ENCODE measurements around the gene ADAMTSL2. TPM values are rescaled to one million over a fixed set of nuclear protein-coding genes. Genes with fewer than 3 reads are reported as not detected.
A peak's percentile ranks its signal among the peaks of the same experiment; 100 is the strongest.

ADAMTSL2 gene
- total and polyA plus RNA-seq, 12 donors, result 1.00 to 138 (median 56.8) TPM

- Histone ChIP-seq H3K4me1 (replicated peaks in 1 of 2) (peaks cover 0 to 5% of the 10 kb centered on the region in 2 donors), H3K9me3 (replicated peaks in 1 of 3) (no peaks in the 10 kb centered on the region), H3K27ac (no peak overlapping the region), H3K4me3 (no peak overlapping the region), H3K27me3 (peaks cover 8% of the 10 kb centered on the region), H3K36me3 (replicated peaks in 1 of 2) (no peaks in the 10 kb centered on the region)
- no peak for DNase-seq
- intact Hi-C loops (cut with DNase I), result no loop called here
- WGBS, 4 donors, result 74 to 85% (median 77%) methylated on average over 10 of the region's 10 CpGs
- TF ChIP-seq CTCF (IDR thresholded peaks at IDR 0.05), result no peak
- TF ChIP-seq POLR2A (IDR thresholded peaks at IDR 0.05), result no peak
These were observed 84.2 kb downstream of the ADAMTSL2 start for GRCh38 chr9:133618726-133619125.

DNA sequence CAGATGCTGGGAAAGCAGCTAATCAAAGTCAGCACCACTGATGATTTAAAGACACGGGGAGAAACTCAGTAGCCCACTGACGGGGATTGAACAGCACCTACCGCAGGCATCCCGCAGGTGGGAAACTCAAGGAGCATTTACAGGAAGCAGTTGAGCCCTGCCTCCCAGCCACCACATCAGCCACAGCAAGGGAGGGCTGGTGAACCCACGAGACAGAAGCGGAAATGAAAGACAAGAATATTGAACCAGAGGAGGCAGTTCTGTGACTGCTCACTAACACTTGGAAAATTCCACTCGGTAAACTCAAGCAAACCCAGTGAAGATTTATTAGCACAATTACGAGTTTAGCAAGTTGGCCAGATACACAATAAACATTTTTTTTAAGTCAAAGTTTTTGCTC is 85.3 kb downstream of the ADAMTSL2 start:
- intact Hi-C loops (cut with DNase I), result no loop called here
- WGBS, 4 donors, result 12 to 22% (median 18%) methylated on average over 8 of the region's 8 CpGs
- Histone ChIP-seq H3K27ac (peak overlapping the region in 1 of 5 donors; percentile 56), H3K4me1 (replicated peaks in 1 of 2) (peaks cover 0 to 5% of the 10 kb centered on the region in 2 donors), H3K27me3 (peaks cover 3% of the 10 kb centered on the region), H3K4me3 (no peak overlapping the region), H3K36me3 (replicated peaks in 1 of 2) (no peaks in the 10 kb centered on the region), H3K9me3 (replicated peaks in 1 of 3) (no peaks in the 10 kb centered on the region)
- no peak for DNase-seq
- TF ChIP-seq POLR2A (IDR thresholded peaks at IDR 0.05) (no peak), CTCF (IDR thresholded peaks at IDR 0.05) (no peak)

DNA sequence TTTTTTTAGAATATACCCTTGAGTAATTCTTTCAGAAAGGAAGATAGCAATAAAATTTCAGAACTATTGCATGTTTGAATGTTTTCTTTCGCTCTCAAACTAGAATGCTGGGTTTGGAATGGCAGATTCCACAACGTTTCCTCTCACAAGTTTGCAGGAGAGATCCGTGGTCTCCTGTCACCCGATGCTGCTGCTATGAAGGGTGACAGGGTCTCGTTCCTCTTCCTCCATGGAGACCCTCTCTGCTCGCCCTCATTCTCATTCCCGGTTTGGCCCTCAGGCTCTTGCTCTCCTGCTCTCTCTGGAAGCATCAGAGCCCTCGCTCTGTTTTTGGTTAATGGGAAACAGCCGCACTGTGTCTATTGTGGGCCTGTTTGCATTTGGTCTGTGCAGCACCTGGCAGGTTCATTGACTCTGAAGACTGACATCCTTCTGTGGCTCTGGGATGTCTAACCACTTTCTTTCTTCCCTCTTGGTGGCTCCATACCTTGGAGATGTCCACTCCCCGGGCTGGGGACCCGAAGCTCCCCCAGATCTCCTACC is 87.3 kb downstream of the ADAMTSL2 start:
- no peak for TF ChIP-seq POLR2A (IDR thresholded peaks at IDR 0.05)
- no peak for TF ChIP-seq CTCF (IDR thresholded peaks at IDR 0.05)
- intact Hi-C loops (cut with DNase I), result no loop called here
- H3K9me3 ChIP-seq (replicated peaks in 1 of 3), result no peaks in the 10 kb centered on the region

GRCh38 chr9:133622555-133622954 is 88.1 kb downstream of the ADAMTSL2 start:
- Histone ChIP-seq H3K27me3 (peaks cover 3% of the 10 kb centered on the region), H3K27ac (no peak overlapping the region), H3K4me1 (replicated peaks in 1 of 2) (peaks cover 0 to 5% of the 10 kb centered on the region in 2 donors), H3K9me3 (replicated peaks in 1 of 3) (no peaks in the 10 kb centered on the region), H3K36me3 (replicated peaks in 1 of 2) (no peaks in the 10 kb centered on the region), H3K4me3 (no peak overlapping the region)
- WGBS, 4 donors, result 43 to 71% (median 54%) methylated on average over 4 to 5 of the region's 5 CpGs
- intact Hi-C loops (cut with DNase I), result no loop called here
- TF ChIP-seq CTCF (IDR thresholded peaks at IDR 0.05), result no peak
- no peak for TF ChIP-seq POLR2A (IDR thresholded peaks at IDR 0.05)
- no peak for DNase-seq

More for the DNA sequence above, 87.3 kb downstream of the ADAMTSL2 start:
- no peak for DNase-seq
- Histone ChIP-seq H3K36me3 (replicated peaks in 1 of 2) (no peaks in the 10 kb centered on the region), H3K4me1 (replicated peaks in 1 of 2) (peaks cover 0 to 5% of the 10 kb centered on the region in 2 donors), H3K27ac (no peak overlapping the region), H3K4me3 (no peak overlapping the region), H3K27me3 (peaks cover 3% of the 10 kb centered on the region)
- 65 to 71% (median 71%) methylated on average over 11 of the region's 11 CpGs for WGBS, 4 donors

Other genes with a start within 250 kb of the ADAMTSL2 start
- 10 to 100 TPM in 8 of 9 donors, 1 to 10 TPM in 1; 6.2 to 42.2 (median 23.0) TPM for gene SURF6, start 198.5 kb upstream of the ADAMTSL2 start, total RNA-seq
- gene SURF6, start 198.5 kb upstream of the ADAMTSL2 start, polyA plus RNA-seq, result 10 to 100 TPM; 18.7 to 36.4 (median 23.4) TPM
- gene MED22, start 186.6 kb upstream of the ADAMTSL2 start, total RNA-seq, result 10 to 100 TPM; 13.2 to 38.0 (median 33.8) TPM
- 10 to 100 TPM; 11.4 to 21.3 (median 17.8) TPM for gene MED22, start 186.6 kb upstream of the ADAMTSL2 start, polyA plus RNA-seq
- 1,000 to 10,000 TPM; 1,947 to 3,128 (median 2,349) TPM for gene RPL7A, start 186.5 kb upstream of the ADAMTSL2 start, total RNA-seq
- 1,000 to 10,000 TPM; 1,875 to 3,598 (median 2,830) TPM for gene RPL7A, start 186.5 kb upstream of the ADAMTSL2 start, polyA plus RNA-seq
- gene SURF1, start 178.2 kb upstream of the ADAMTSL2 start, total RNA-seq, result 100 to 1,000 TPM in 1 of 9 donors, 10 to 100 TPM in 8; 50.9 to 111 (median 71.5) TPM
- 10 to 100 TPM; 55.7 to 96.3 (median 79.9) TPM for gene SURF1, start 178.2 kb upstream of the ADAMTSL2 start, polyA plus RNA-seq
- 10 to 100 TPM; 13.4 to 29.2 (median 20.8) TPM for gene SURF2, start 178.2 kb upstream of the ADAMTSL2 start, total RNA-seq
- 10 to 100 TPM; 19.9 to 53.0 (median 41.4) TPM for gene SURF2, start 178.2 kb upstream of the ADAMTSL2 start, polyA plus RNA-seq
- 100 to 1,000 TPM; 157 to 340 (median 183) TPM for gene SURF4, start 158.6 kb upstream of the ADAMTSL2 start, total RNA-seq
- 100 to 1,000 TPM in 1 of 3 donors, 10 to 100 TPM in 2; 43.4 to 285 (median 53.4) TPM for gene SURF4, start 158.6 kb upstream of the ADAMTSL2 start, polyA plus RNA-seq
- gene STKLD1, start 158.3 kb upstream of the ADAMTSL2 start, total RNA-seq, result 1 to 10 TPM in 6 of 9 donors, under 1 TPM in 1, not detected in 2; 0.71 to 6.0 (median 1.8) TPM
- 1 to 10 TPM; 2.4 to 5.2 (median 4.8) TPM for gene STKLD1, start 158.3 kb upstream of the ADAMTSL2 start, polyA plus RNA-seq
- 10 to 100 TPM; 18.9 to 27.6 (median 23.0) TPM for gene REXO4, start 116.7 kb upstream of the ADAMTSL2 start, total RNA-seq
- 10 to 100 TPM; 19.4 to 24.2 (median 20.5) TPM for gene REXO4, start 116.7 kb upstream of the ADAMTSL2 start, polyA plus RNA-seq
- gene ADAMTS13, start 112.3 kb upstream of the ADAMTSL2 start, total RNA-seq, result 1 to 10 TPM in 6 of 9 donors, under 1 TPM in 3; 0.30 to 8.7 (median 1.8) TPM
- 10 to 100 TPM in 2 of 3 donors, under 1 TPM in 1; 0.15 to 19.9 (median 13.4) TPM for gene ADAMTS13, start 112.3 kb upstream of the ADAMTSL2 start, polyA plus RNA-seq
- gene CACFD1, start 74.7 kb upstream of the ADAMTSL2 start, total RNA-seq, result 10 to 100 TPM; 11.4 to 29.5 (median 21.5) TPM
- gene CACFD1, start 74.7 kb upstream of the ADAMTSL2 start, polyA plus RNA-seq, result 10 to 100 TPM in 1 of 3 donors, 1 to 10 TPM in 2; 6.5 to 11.1 (median 8.8) TPM
- 10 to 100 TPM in 3 of 9 donors, 1 to 10 TPM in 6; 1.4 to 79.1 (median 8.0) TPM for gene SLC2A6, start 55.6 kb upstream of the ADAMTSL2 start, total RNA-seq
- 1 to 10 TPM; 3.3 to 6.7 (median 5.0) TPM for gene SLC2A6, start 55.6 kb upstream of the ADAMTSL2 start, polyA plus RNA-seq
- not detected for gene MYMK, start 9.7 kb upstream of the ADAMTSL2 start, total RNA-seq
- not detected for gene MYMK, start 9.7 kb upstream of the ADAMTSL2 start, polyA plus RNA-seq
- 10 to 100 TPM in 2 of 9 donors, 1 to 10 TPM in 6, under 1 TPM in 1; 0.72 to 14.2 (median 1.9) TPM for gene FAM163B, start 74.7 kb downstream of the ADAMTSL2 start, total RNA-seq
- 10 to 100 TPM in 1 of 3 donors, 1 to 10 TPM in 2; 2.8 to 14.3 (median 4.5) TPM for gene FAM163B, start 74.7 kb downstream of the ADAMTSL2 start, polyA plus RNA-seq
- gene DBH, start 101.7 kb downstream of the ADAMTSL2 start, total RNA-seq, result 100 to 1,000 TPM in 1 of 9 donors, 10 to 100 TPM in 3, 1 to 10 TPM in 2, under 1 TPM in 2, not detected in 1; 0.24 to 234 (median 8.3) TPM
- 100 to 1,000 TPM in 2 of 3 donors, 10 to 100 TPM in 1; 47.0 to 211 (median 147) TPM for gene DBH, start 101.7 kb downstream of the ADAMTSL2 start, polyA plus RNA-seq
- gene SARDH, start 203.6 kb downstream of the ADAMTSL2 start, total RNA-seq, result 1 to 10 TPM; 1.5 to 9.6 (median 3.1) TPM
- 1 to 10 TPM in 2 of 3 donors, under 1 TPM in 1; 0.81 to 6.8 (median 3.0) TPM for gene SARDH, start 203.6 kb downstream of the ADAMTSL2 start, polyA plus RNA-seq